OCI-LY7 (cell line): Measurements from ENCODE around the gene SALL3. TPM values are rescaled to one million over a fixed set of nuclear protein-coding genes. Genes with fewer than 3 reads are reported as not detected.

ENCODE experiments used
- BruUV-seq: library from RNA; stranded (reverse); fragments of 400-500 nt; replicated peaks from 2 replicates; lab custom pipeline; 2021; lab: Mats Ljungman, UMichigan
- CTCF ChIA-PET: fragments of 300-600 bp; sonication (Branson Sonifier 250); formaldehyde crosslinking; loops from one replicate; lab custom pipeline; 2022; ENCODE audit warnings: antibody characterized with exemption; ENCODE audit not compliant: unreplicated experiment; lab: Charles Lee
- POLR2A ChIA-PET: fragments of 300-600 bp; sonication (Branson Sonifier 250); formaldehyde crosslinking; loops from one replicate; lab custom pipeline; 2022; ENCODE audit warnings: antibody characterized with exemption; lab: Charles Lee
- DNase-seq: peaks from one replicate; pipeline ENCODE4 v3.0.0-alpha.2; 2015; ENCODE audit warnings: low spot score
- H2AFZ ChIP-seq: fragments of 200-600 bp; sonication (generic), shearing (Covaris generic); 2 replicates; pipeline ENCODE4 v1.6.1; 2014; ENCODE audit warnings: mild to moderate bottlenecking, antibody characterized with exemption, low read length, moderate library complexity
- H3K27ac ChIP-seq: fragments of 200-600 bp; sonication (generic); 2 replicates; pipeline ENCODE4 v1.5.1; 2014; ENCODE audit warnings: mixed run types, low read depth, mild to moderate bottlenecking, moderate library complexity, low read length, inconsistent platforms; ENCODE audit not compliant: poor library complexity, severe bottlenecking
- H3K36me3 ChIP-seq: fragments of 200-600 bp; sonication (generic); 2 replicates; pipeline ENCODE4 v1.6.1; 2014; ENCODE audit warnings: mild to moderate bottlenecking, antibody characterized with exemption, low read length, moderate library complexity, mixed read lengths; ENCODE audit not compliant: insufficient read depth
- H3K4me1 ChIP-seq: fragments of 200-600 bp; sonication (generic); 2 replicates; pipeline ENCODE4 v1.5.1; 2014; ENCODE audit warnings: mild to moderate bottlenecking, low read length; ENCODE audit not compliant: insufficient read depth, poor library complexity, severe bottlenecking
- H3K4me2 ChIP-seq: fragments of 200-600 bp; sonication (generic); 2 replicates; pipeline ENCODE4 v1.6.1; 2014; ENCODE audit warnings: mild to moderate bottlenecking, low read length
- H3K4me3 ChIP-seq: fragments of 200-600 bp; sonication (generic); 2 replicates; pipeline ENCODE4 v1.5.1; 2014; ENCODE audit warnings: mild to moderate bottlenecking, low read depth, low read length; ENCODE audit not compliant: poor library complexity, severe bottlenecking
- H3K79me2 ChIP-seq: fragments of 200-600 bp; sonication (generic); 2 replicates; pipeline ENCODE4 v1.6.1; 2016; ENCODE audit warnings: low read depth, mild to moderate bottlenecking, low read length, moderate library complexity, mixed read lengths; ENCODE audit not compliant: insufficient read depth
- H3K9me2 ChIP-seq: fragments of 200-600 bp; sonication (generic); 2 replicates; pipeline ENCODE4 v1.6.1; 2016; ENCODE audit warnings: mild to moderate bottlenecking, low read length, mixed read lengths; ENCODE audit not compliant: insufficient read depth
- H3K9me3 ChIP-seq: fragments of 200-600 bp; sonication (generic); 2 replicates; pipeline ENCODE4 v1.6.1; 2014; ENCODE audit warnings: mild to moderate bottlenecking, mixed run types, low read length, mixed read lengths
- H4K20me1 ChIP-seq: fragments of 200-600 bp; sonication (generic); 2 replicates; pipeline ENCODE4 v1.6.1; 2014; ENCODE audit warnings: mild to moderate bottlenecking, antibody characterized with exemption, low read length, moderate library complexity, mixed read lengths; ENCODE audit not compliant: insufficient read depth
- EZH2phosphoT487 ChIP-seq: fragments of 200-600 bp; sonication (generic); IDR thresholded peaks from 2 replicates; pipeline ENCODE4 v1.6.1; 2018; ENCODE audit warnings: low read depth, borderline replicate concordance, mild to moderate bottlenecking, mixed run types, antibody characterized with exemption, low read length, moderate library complexity, mixed read lengths
- intact Hi-C: fragments of 100-400 bp; cut with micrococcal nuclease; formaldehyde crosslinking; loops from one replicate; pipeline ENCODE4 v1.10.0; 2022; ENCODE audit not compliant: unreplicated experiment
- total RNA-seq, 2 experiments: library from RNA; depleted of rRNA in 1 of 2; stranded (reverse); fragments of >200 nt in 1 of 2; shearing (Covaris generic) in 1 of 2; gene quantifications; 2 replicates each; pipeline ENCODE4 v1.2.3, GENCODE V29; 2014 to 2022
- TF ChIP-seq, protein P1 (sequence below): fragments of 200-600 bp; sonication (generic); conservative IDR thresholded peaks from 2 replicates; pipeline ENCODE4 v1.5.1; 2014; ENCODE audit warnings: mild to moderate bottlenecking, antibody characterized with exemption, low read length, moderate library complexity, mixed read lengths

SALL3 gene
- total RNA-seq, 2 experiments from 2014 or later = not detected

DNA sequence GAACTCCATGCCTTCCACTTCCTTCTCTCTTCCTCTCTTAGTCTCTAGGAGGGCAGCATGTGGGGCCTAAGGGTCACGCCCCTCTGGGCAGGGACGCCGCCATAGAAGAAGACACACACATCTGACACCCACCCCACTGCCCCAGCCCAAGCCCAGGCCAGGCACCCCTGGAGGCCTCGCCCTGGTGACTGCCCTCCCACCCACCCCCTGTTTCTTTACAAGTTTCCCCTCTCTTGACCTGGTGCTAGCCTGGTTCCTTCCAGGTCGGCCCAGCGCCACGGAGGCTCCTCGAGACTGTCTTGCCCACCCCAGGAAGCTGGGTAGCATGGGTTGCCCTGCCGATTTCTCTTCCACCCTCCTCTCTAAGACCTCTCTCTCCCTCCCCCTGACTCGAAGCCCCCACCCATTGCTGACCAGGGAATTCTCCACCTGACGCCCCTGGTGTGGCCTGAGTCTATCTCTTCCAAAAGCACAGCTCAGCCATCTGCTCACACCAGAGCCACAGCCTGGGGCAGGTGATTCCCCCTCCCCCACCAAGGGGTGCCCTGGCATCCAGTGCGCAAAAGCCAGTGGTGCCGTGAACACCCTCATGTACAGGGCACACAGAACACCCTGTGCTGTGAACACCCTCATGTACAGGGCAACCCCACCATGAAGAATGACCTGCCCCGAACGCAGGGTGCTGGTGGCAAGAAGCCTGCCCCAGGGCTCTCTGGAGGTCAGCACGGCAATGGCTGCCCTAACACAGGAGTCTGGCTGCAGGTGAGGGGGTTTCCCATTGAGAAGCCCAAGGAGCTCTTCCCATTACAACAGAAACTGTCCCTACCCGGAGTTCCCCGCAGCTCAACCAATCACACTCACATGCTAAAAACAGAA, 13.5 kb upstream of the SALL3 start:
- CTCF ChIA-PET = no interaction called here
- H3K27ac ChIP-seq = no peak overlapping the region
- intact Hi-C loops = no loop called here

DNA sequence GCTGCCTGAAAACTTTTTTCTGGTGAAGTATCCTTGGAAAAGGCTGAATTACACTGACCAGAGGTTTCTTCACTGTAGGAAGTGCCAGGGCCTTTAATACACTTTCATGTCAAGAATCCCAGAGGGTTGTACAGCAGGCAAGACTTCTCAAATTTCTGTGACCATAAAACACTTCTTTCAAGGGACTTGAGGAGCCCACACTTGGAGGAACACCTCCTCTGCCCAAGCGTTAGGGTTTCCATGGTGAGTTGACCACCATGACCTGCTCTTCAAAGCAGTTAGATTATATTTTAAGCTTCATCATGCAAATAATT, 12.9 kb upstream of the SALL3 start:
- Histone ChIP-seq H3K36me3 (no peaks in the 10 kb centered on the region), H3K9me3 (no peaks in the 10 kb centered on the region), H3K79me2 (no peaks in the 10 kb centered on the region), H3K27ac (no peak overlapping the region), H3K4me2 (no peak overlapping the region), H2AFZ (no peak overlapping the region), H3K4me1 (no peaks in the 10 kb centered on the region), H3K9me2 (no peaks in the 10 kb centered on the region), H4K20me1 (no peaks in the 10 kb centered on the region), H3K4me3 (no peak overlapping the region)
- TF ChIP-seq, protein P1, sequence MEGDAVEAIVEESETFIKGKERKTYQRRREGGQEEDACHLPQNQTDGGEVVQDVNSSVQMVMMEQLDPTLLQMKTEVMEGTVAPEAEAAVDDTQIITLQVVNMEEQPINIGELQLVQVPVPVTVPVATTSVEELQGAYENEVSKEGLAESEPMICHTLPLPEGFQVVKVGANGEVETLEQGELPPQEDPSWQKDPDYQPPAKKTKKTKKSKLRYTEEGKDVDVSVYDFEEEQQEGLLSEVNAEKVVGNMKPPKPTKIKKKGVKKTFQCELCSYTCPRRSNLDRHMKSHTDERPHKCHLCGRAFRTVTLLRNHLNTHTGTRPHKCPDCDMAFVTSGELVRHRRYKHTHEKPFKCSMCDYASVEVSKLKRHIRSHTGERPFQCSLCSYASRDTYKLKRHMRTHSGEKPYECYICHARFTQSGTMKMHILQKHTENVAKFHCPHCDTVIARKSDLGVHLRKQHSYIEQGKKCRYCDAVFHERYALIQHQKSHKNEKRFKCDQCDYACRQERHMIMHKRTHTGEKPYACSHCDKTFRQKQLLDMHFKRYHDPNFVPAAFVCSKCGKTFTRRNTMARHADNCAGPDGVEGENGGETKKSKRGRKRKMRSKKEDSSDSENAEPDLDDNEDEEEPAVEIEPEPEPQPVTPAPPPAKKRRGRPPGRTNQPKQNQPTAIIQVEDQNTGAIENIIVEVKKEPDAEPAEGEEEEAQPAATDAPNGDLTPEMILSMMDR = no peak
- TF ChIP-seq EZH2phosphoT487 = no peak
- DNase-seq = no peak
- POLR2A ChIA-PET = no interaction called here
- BruUV-seq = no TSS peak
- CTCF ChIA-PET = no interaction called here
- intact Hi-C loops = no loop called here

More for the DNA sequence above, 13.5 kb upstream of the SALL3 start:
- no peaks in the 10 kb centered on the region for H3K9me3 ChIP-seq
- no peak overlapping the region for H3K4me3 ChIP-seq
- H3K4me2 ChIP-seq = no peak overlapping the region
- H3K79me2 ChIP-seq = no peaks in the 10 kb centered on the region
- TF ChIP-seq EZH2phosphoT487 = no peak
- TF ChIP-seq, protein P1 = no peak
- H3K4me1 ChIP-seq = no peaks in the 10 kb centered on the region
- DNase-seq = no peak
- no TSS peak for BruUV-seq
- POLR2A ChIA-PET = no interaction called here
- H4K20me1 ChIP-seq = no peaks in the 10 kb centered on the region
- no peaks in the 10 kb centered on the region for H3K9me2 ChIP-seq
- H2AFZ ChIP-seq = no peak overlapping the region
- no peaks in the 10 kb centered on the region for H3K36me3 ChIP-seq

DNA sequence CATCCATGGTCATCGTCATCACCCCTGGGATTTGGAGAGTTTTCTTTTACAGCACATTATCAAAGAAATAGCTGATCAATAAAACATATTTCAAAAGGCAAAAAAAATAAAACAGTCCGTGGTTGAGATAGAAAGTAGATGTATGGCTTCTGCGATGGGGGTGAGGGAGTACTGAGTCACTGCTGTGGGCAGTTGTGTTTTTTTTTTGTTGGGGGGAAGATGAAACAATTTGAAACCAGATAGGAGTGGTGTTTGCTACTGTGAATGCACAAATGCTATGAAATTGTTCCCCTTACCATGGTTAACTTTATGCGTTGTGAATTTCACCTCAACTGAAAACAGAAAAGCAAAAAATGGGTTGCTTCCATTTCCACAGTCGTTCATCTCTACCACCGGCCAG, 11.9 kb upstream of the SALL3 start:
- H3K36me3 ChIP-seq = no peaks in the 10 kb centered on the region
- no peaks in the 10 kb centered on the region for H3K9me2 ChIP-seq
- no peaks in the 10 kb centered on the region for H3K79me2 ChIP-seq
- H2AFZ ChIP-seq = no peak overlapping the region
- H4K20me1 ChIP-seq = no peaks in the 10 kb centered on the region
- DNase-seq = no peak
- TF ChIP-seq, protein P1 = no peak
- no peak for TF ChIP-seq EZH2phosphoT487
- intact Hi-C loops = no loop called here
- no peaks in the 10 kb centered on the region for H3K4me1 ChIP-seq
- BruUV-seq = no TSS peak
- no peaks in the 10 kb centered on the region for H3K9me3 ChIP-seq
- CTCF ChIA-PET = no interaction called here
- POLR2A ChIA-PET = interaction anchor here (0.7 kb wide), 1 partner anchor 431 kb away, joined by 3 read pairs; no protein-coding TSS in a partner anchor
- H3K4me3 ChIP-seq = no peak overlapping the region
- H3K27ac ChIP-seq = no peak overlapping the region
- H3K4me2 ChIP-seq = no peak overlapping the region
